Endothelial cell of umbilical vein (primary cell): Measurements from ENCODE around the gene MCM5. TPM values are rescaled to one million over a fixed set of nuclear protein-coding genes. Genes with fewer than 3 reads are reported as not detected.

Experiments used
- BruUV-seq: library from RNA; stranded (reverse); fragments of 400-500 nt; replicated peaks from 2 replicates; lab custom pipeline; 2021; lab: Mats Ljungman, UMichigan
- CTCF ChIA-PET: fragments of 300-600, 350-600 bp; sonication (Branson Sonifier 250); formaldehyde crosslinking; loops from one replicate; lab custom pipeline; 2021; ENCODE audit warnings: antibody characterized with exemption, inconsistent platforms; lab: Charles Lee
- POLR2A ChIA-PET: fragments of 300-600, 350-600 bp; sonication (Branson Sonifier 250); formaldehyde crosslinking; loops from one replicate; lab custom pipeline; 2021; ENCODE audit warnings: antibody characterized with exemption, inconsistent platforms; lab: Charles Lee
- DNase-seq: peaks from one replicate; pipeline ENCODE4 v3.0.0-alpha.2; 2011; ENCODE audit warnings: low read depth, low spot score
- FAIRE-seq: peaks from 2 replicates; lab custom pipeline; 2011; peaks lifted over from hg19 to GRCh38; lab: Jason Lieb, UNC
- H2AFZ ChIP-seq: 2 replicates; pipeline ENCODE4 v1.6.0; 2012; ENCODE audit warnings: low read depth, low read length, control low read depth, inconsistent platforms
- H3K27ac ChIP-seq: 2 replicates; pipeline ENCODE4 v1.5.1; 2011; ENCODE audit warnings: low read depth, mild to moderate bottlenecking, control low read depth, low read length, moderate library complexity; ENCODE audit not compliant: insufficient read depth
- H3K27me3 ChIP-seq, 2 experiments: 2 replicates each; pipeline versions ENCODE4 v1.6.0 to v1.6.1; 2011; ENCODE audit warnings: low read length in 2 of 2, mixed read lengths in 1 of 2; ENCODE audit not compliant: control insufficient read depth in 2 of 2, insufficient read depth in 2 of 2
- H3K36me3 ChIP-seq, 2 experiments: 2 replicates in 1 of 2; 3 replicates in 1 of 2; pipeline ENCODE4 v1.5.1; 2011; ENCODE audit warnings: low read length in 2 of 2, mild to moderate bottlenecking in 1 of 2, moderate library complexity in 1 of 2; ENCODE audit not compliant: control insufficient read depth in 2 of 2, insufficient read depth in 2 of 2; ENCODE audit errors: extremely low read depth in 1 of 2
- H3K4me1 ChIP-seq: 3 replicates; pipeline ENCODE4 v1.5.1; 2011; ENCODE audit warnings: mild to moderate bottlenecking, low read length; ENCODE audit not compliant: control insufficient read depth, insufficient read depth; ENCODE audit errors: extremely low read depth
- H3K4me2 ChIP-seq: 2 replicates; pipeline ENCODE4 v1.6.1; 2011; ENCODE audit warnings: low read length, control low read depth, mixed read lengths; ENCODE audit not compliant: insufficient read depth
- H3K4me3 ChIP-seq, 3 experiments: fragments of 200-600 bp in 1 of 3; sonication (generic), shearing (Covaris generic) in 1 of 3; replicated peaks in 1 of 3; 2 replicates each; pipeline ENCODE4 v1.5.1; 2011 to 2016; ENCODE audit warnings: control low read depth in 3 of 3, low read length in 3 of 3, mild to moderate bottlenecking in 2 of 3, inconsistent platforms in 1 of 3, low read depth in 1 of 3, moderate library complexity in 1 of 3; ENCODE audit not compliant: insufficient read depth in 1 of 3
- H3K79me2 ChIP-seq: 2 replicates; pipeline ENCODE4 v1.6.0; 2012; ENCODE audit warnings: low read length, inconsistent platforms; ENCODE audit not compliant: control insufficient read depth, insufficient read depth
- H3K9ac ChIP-seq: replicated peaks from 2 replicates; pipeline ENCODE3; 2011; ENCODE audit warnings: low read length, control low read depth; ENCODE audit not compliant: insufficient read depth; ENCODE audit errors: extremely low read depth
- H3K9me1 ChIP-seq: replicated peaks from 3 replicates; pipeline ENCODE4 v1.6.0; 2011; ENCODE audit warnings: mild to moderate bottlenecking, low read length; ENCODE audit not compliant: control insufficient read depth, insufficient read depth; ENCODE audit errors: extremely low read depth
- H3K9me3 ChIP-seq: replicated peaks from 2 replicates; pipeline ENCODE4 v1.5.1; 2012; ENCODE audit warnings: low read length, inconsistent platforms; ENCODE audit not compliant: control insufficient read depth, insufficient read depth
- H4K20me1 ChIP-seq: replicated peaks from 2 replicates; pipeline ENCODE3; 2011; ENCODE audit warnings: mild to moderate bottlenecking, low read length; ENCODE audit not compliant: control insufficient read depth, insufficient read depth; ENCODE audit errors: extremely low read depth
- EZH2 ChIP-seq: IDR thresholded peaks from 2 replicates; pipeline ENCODE4 v1.6.1; 2012; ENCODE audit warnings: borderline replicate concordance, low read depth, mild to moderate bottlenecking, moderate library complexity, low read length, inconsistent platforms; ENCODE audit not compliant: severe bottlenecking
- FOS ChIP-seq: IDR thresholded peaks from 2 replicates; pipeline ENCODE4 v1.6.1; 2011; ENCODE audit warnings: mild to moderate bottlenecking, low read length, moderate library complexity, borderline replicate concordance; ENCODE audit not compliant: insufficient read depth
- GATA2 ChIP-seq: IDR thresholded peaks from 2 replicates; pipeline ENCODE4 v1.7.0; 2011; ENCODE audit warnings: low read depth, mild to moderate bottlenecking, moderate library complexity, mixed read lengths, low read length; ENCODE audit not compliant: insufficient read length, insufficient read depth
- JUN ChIP-seq: IDR thresholded peaks from 2 replicates; pipeline ENCODE4 v1.6.1; 2011; ENCODE audit warnings: borderline replicate concordance, low read depth; ENCODE audit not compliant: insufficient read length, insufficient read depth
- MYC ChIP-seq: IDR thresholded peaks from one replicate; pipeline ENCODE4 v1.6.1; 2011; ENCODE audit warnings: mild to moderate bottlenecking, low read depth, low read length
- POLR2A ChIP-seq: IDR thresholded peaks from 2 replicates; pipeline ENCODE4 v1.6.1; 2012; ENCODE audit warnings: low read depth, mild to moderate bottlenecking, control low read depth, low read length
- POLR2AphosphoS5 ChIP-seq: IDR thresholded peaks from 2 replicates; pipeline ENCODE4 v1.6.1; 2012; ENCODE audit warnings: low read depth, mild to moderate bottlenecking, control low read depth, low read length, moderate library complexity; ENCODE audit not compliant: insufficient read depth
- dilution Hi-C: fragments of 300-500 bp; cut with MboI; formaldehyde crosslinking; loops from one replicate; pipeline ENCODE4 v1.15.0; 2019; ENCODE audit warnings: low sequenced_read_pairs; ENCODE audit not compliant: extremely low pct_ligation_motif_present
- intact Hi-C: fragments of 100-400 bp; cut with micrococcal nuclease; formaldehyde crosslinking; loops from one replicate; pipeline ENCODE4 v1.10.0; 2022
- polyA plus RNA-seq, 4 experiments: library from polyadenylated mRNA; depleted of rRNA in 3 of 4; stranded (reverse) in 3 of 4; unstranded in 1 of 4; fragments of >200 nt; gene quantifications; 2 replicates each; pipeline versions ENCODE4 v1.2.1 to v1.2.3, GENCODE V29; 2011 to 2012; ENCODE audit warnings: missing spikeins in 1 of 4
- total RNA-seq: library from RNA; stranded (reverse); gene quantifications from 2 replicates; pipeline ENCODE4 v1.2.3, GENCODE V29; 2021
- TF ChIP-seq, protein P1 (sequence below), 2 donors: IDR thresholded peaks; 1 replicate in 1 of 2; 2 replicates in 1 of 2; pipeline ENCODE4 v1.5.1; 2011; ENCODE audit warnings: low read length in 2 of 2, mild to moderate bottlenecking in 2 of 2, moderate library complexity in 2 of 2, control low read depth in 1 of 2, inconsistent platforms in 1 of 2, low read depth in 1 of 2; ENCODE audit not compliant: insufficient read depth in 1 of 2; ENCODE audit errors: extremely low read depth in 1 of 2
- TF ChIP-seq, protein P2 (sequence below): IDR thresholded peaks from 2 replicates; pipeline ENCODE4 v1.6.1; 2011; ENCODE audit not compliant: insufficient read depth, insufficient read length

Gene MCM5
- total and polyA plus RNA-seq, 2 donors (not counting 3 experiments of a cell fraction or from before 2014, with no cell fraction given): 67.8 to 111 TPM

GRCh38 chr22:35381424-35382009 lies 18.4 kb upstream of the MCM5 start:
- POLR2A ChIA-PET: interaction anchor here (1.1 to 1.2 kb wide), 2 partner anchors 9 to 20 kb away, joined by 4 to 8 read pairs; no protein-coding TSS in a partner anchor
- TF ChIP-seq, protein P1, sequence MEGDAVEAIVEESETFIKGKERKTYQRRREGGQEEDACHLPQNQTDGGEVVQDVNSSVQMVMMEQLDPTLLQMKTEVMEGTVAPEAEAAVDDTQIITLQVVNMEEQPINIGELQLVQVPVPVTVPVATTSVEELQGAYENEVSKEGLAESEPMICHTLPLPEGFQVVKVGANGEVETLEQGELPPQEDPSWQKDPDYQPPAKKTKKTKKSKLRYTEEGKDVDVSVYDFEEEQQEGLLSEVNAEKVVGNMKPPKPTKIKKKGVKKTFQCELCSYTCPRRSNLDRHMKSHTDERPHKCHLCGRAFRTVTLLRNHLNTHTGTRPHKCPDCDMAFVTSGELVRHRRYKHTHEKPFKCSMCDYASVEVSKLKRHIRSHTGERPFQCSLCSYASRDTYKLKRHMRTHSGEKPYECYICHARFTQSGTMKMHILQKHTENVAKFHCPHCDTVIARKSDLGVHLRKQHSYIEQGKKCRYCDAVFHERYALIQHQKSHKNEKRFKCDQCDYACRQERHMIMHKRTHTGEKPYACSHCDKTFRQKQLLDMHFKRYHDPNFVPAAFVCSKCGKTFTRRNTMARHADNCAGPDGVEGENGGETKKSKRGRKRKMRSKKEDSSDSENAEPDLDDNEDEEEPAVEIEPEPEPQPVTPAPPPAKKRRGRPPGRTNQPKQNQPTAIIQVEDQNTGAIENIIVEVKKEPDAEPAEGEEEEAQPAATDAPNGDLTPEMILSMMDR (IDR thresholded peaks at IDR 0.05; ENCODE audit: extremely low read depth in 1 of 2, insufficient read depth in 1 of 2, low read depth in 1 of 2, low read length in 2 of 2): no peak
- no peak for TF ChIP-seq POLR2AphosphoS5
- no peak for TF ChIP-seq EZH2
- no peak for TF ChIP-seq JUN
- TF ChIP-seq GATA2: no peak
- TF ChIP-seq POLR2A: no peak
- TF ChIP-seq MYC: no peak
- TF ChIP-seq, protein P2, sequence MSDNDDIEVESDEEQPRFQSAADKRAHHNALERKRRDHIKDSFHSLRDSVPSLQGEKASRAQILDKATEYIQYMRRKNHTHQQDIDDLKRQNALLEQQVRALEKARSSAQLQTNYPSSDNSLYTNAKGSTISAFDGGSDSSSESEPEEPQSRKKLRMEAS: no peak
- no peak for TF ChIP-seq FOS
- H3K9me1 ChIP-seq: no peaks in the 10 kb centered on the region
- H3K27me3 ChIP-seq: no peaks in the 10 kb centered on the region
- H3K4me2 ChIP-seq: peak overlapping the region; percentile 83
- FAIRE-seq (peak; percentile 28), DNase-seq (peak; percentile 21)
- intact Hi-C loops: loop anchor here (1.0 to 2.0 kb wide), 2 partner anchors 15 to 31 kb away; no protein-coding TSS in a partner anchor
- dilution Hi-C loops: no loop called here
- CTCF ChIA-PET: interaction anchor here (0.5 to 3.3 kb wide), 4 partner anchors 9 to 31 kb away, joined by 3 to 32 read pairs (median 3); no protein-coding TSS in a partner anchor
- peak overlapping the region; percentile 59 to 84 (median 82) for H3K4me3 ChIP-seq
- H3K79me2 ChIP-seq: peaks cover 13% of the 10 kb centered on the region
- H3K9ac ChIP-seq: peak overlapping the region; percentile 84
- peak overlapping the region; percentile 57 for H3K27ac ChIP-seq
- no peaks in the 10 kb centered on the region for H4K20me1 ChIP-seq
- peaks cover 32% of the 10 kb centered on the region for H3K4me1 ChIP-seq
- peak overlapping the region; percentile 87 for H2AFZ ChIP-seq
- TSS peak; percentile 56 for BruUV-seq
- no peaks in the 10 kb centered on the region for H3K9me3 ChIP-seq
- peaks cover 2 to 13% of the 10 kb centered on the region in 2 experiments for H3K36me3 ChIP-seq
